K562 (cell line): ENCODE results near the gene TNFAIP8L2. TPM values are rescaled to one million over a fixed set of nuclear protein-coding genes. Genes with fewer than 3 reads are reported as not detected.

ENCODE experiments used
- BACH1 ChIP-seq: fragments of 200-800 bp; sonication (Bioruptor generic); IDR thresholded peaks from 2 replicates; pipeline ENCODE4 v1.6.1; 2016; ENCODE audit warnings: missing genetic modification characterization, missing compliant biosample characterization
- CHD2 ChIP-seq: IDR thresholded peaks from 2 replicates; pipeline ENCODE4 v1.6.1; 2011; ENCODE audit warnings: low read depth, low read length
- ELF2 ChIP-seq: fragments of 250-450 bp; sonication (Bioruptor Pico); IDR thresholded peaks from 2 replicates; pipeline ENCODE4 v1.5.0; 2021; ENCODE audit warnings: mild to moderate bottlenecking
- ETS2 ChIP-seq: IDR thresholded peaks from 2 replicates; pipeline ENCODE4 v1.6.1; 2016; ENCODE audit warnings: borderline replicate concordance, missing genetic modification characterization, mild to moderate bottlenecking, moderate library complexity, missing compliant biosample characterization; ENCODE audit not compliant: poor library complexity, severe bottlenecking
- FOXA1 ChIP-seq: fragments of 450-650 bp; IDR thresholded peaks from 2 replicates; pipeline ENCODE4 v1.6.1; 2016; ENCODE audit warnings: mild to moderate bottlenecking, borderline replicate concordance
- KDM4B ChIP-seq, 2 experiments: fragments of 450-650 bp in 1 of 2; sonication (generic) in 1 of 2; IDR thresholded peaks; 2 replicates each; pipeline ENCODE4 v1.6.1; 2016 to 2017; ENCODE audit warnings: borderline replicate concordance in 2 of 2, antibody characterized with exemption in 1 of 2, low read depth in 1 of 2, mild to moderate bottlenecking in 1 of 2
- NELFE ChIP-seq: IDR thresholded peaks from 2 replicates; pipeline ENCODE4 v1.6.1; 2011; ENCODE audit warnings: mild to moderate bottlenecking; ENCODE audit not compliant: insufficient read depth, insufficient read length
- NFYB ChIP-seq: IDR thresholded peaks from 2 replicates; pipeline ENCODE4 v1.6.1; 2011; ENCODE audit warnings: mild to moderate bottlenecking, moderate library complexity; ENCODE audit not compliant: insufficient read length; ENCODE audit errors: extremely low read depth
- PYGO2 ChIP-seq: fragments of 450-650 bp; IDR thresholded peaks from 2 replicates; pipeline ENCODE4 v1.6.1; 2016; ENCODE audit warnings: mild to moderate bottlenecking, missing genetic modification characterization, moderate library complexity, missing compliant biosample characterization
- SAP30 ChIP-seq: fragments of 200-600 bp; sonication (generic); IDR thresholded peaks from 2 replicates; pipeline ENCODE4 v1.6.1; 2012; ENCODE audit warnings: borderline replicate concordance, low read depth, mild to moderate bottlenecking, moderate library complexity, low read length, control low read depth, inconsistent platforms; ENCODE audit not compliant: insufficient read depth, poor library complexity, severe bottlenecking
- SPI1 ChIP-seq: IDR thresholded peaks from 2 replicates; pipeline ENCODE4 v1.6.1; 2011; ENCODE audit warnings: low read depth, low read length, control low read depth, borderline replicate concordance
- TBP ChIP-seq: optimal IDR thresholded peaks from 2 replicates; pipeline ENCODE3; 2011; ENCODE audit warnings: low read depth, low read length, improper control_type of control experiment
- polyA plus RNA-seq, 8 experiments: library from polyadenylated mRNA; depleted of rRNA in 4 of 8; stranded (reverse) in 5 of 8; unstranded in 3 of 8; fragments of >200 nt; fragmentation: Nextera tagmentation in 2 of 8; fragmentation: Illumina TruSeq in 1 of 8; extraction: Ambion mirVana in 2 of 8; extraction: Trizol in 1 of 8; gene quantifications; 2 replicates each; pipeline versions ENCODE4 v1.2.1 to v1.2.3, GENCODE V29; 2011 to 2014; ENCODE audit warnings: inconsistent platforms in 1 of 8, missing spikeins in 1 of 8
- total RNA-seq, 7 experiments: library from RNA; depleted of rRNA in 6 of 7; stranded (reverse); fragments of >200 nt in 6 of 7; fragmentation: Illumina TruSeq in 2 of 7; extraction: Trizol in 2 of 7; gene quantifications; 2 replicates each; pipeline versions ENCODE4 v1.2.1 to v1.2.3, GENCODE V29; 2011 to 2021; ENCODE audit warnings: low replicate concordance in 1 of 7
- TF ChIP-seq, protein P1 (sequence below): fragments of 450-650 bp; IDR thresholded peaks from one replicate; pipeline ENCODE4 v1.6.1; 2018; ENCODE audit warnings: mild to moderate bottlenecking, moderate library complexity; ENCODE audit not compliant: partially characterized antibody
- TF ChIP-seq, protein P2 (sequence below): sonication (generic); formaldehyde crosslinking; IDR thresholded peaks from 2 replicates; pipeline ENCODE4 v1.8.1; 2023; ENCODE audit warnings: mild to moderate bottlenecking, missing genetic modification reagents, moderate library complexity
- TF ChIP-seq, protein P3 (sequence below): sonication (generic); formaldehyde crosslinking; IDR thresholded peaks from 2 replicates; pipeline ENCODE4 v1.8.0; 2022; ENCODE audit warnings: mild to moderate bottlenecking, low read depth, missing genetic modification reagents
- TF ChIP-seq, protein P4 (sequence below): sonication (generic); formaldehyde crosslinking; IDR thresholded peaks from 2 replicates; pipeline ENCODE4 v1.9.0; 2022; ENCODE audit warnings: mild to moderate bottlenecking, missing genetic modification reagents
- TF ChIP-seq, protein P5 (sequence below): fragments of 200-400 bp; formaldehyde crosslinking; IDR thresholded peaks from 2 replicates; pipeline ENCODE4 v1.6.1; 2017; ENCODE audit warnings: mild to moderate bottlenecking, low read depth, low read length, moderate library complexity
- TF ChIP-seq, protein P6 (sequence below): fragments of 250-450 bp; sonication (Bioruptor Pico); IDR thresholded peaks from 2 replicates; pipeline ENCODE4 v1.4.0; 2020

Gene TNFAIP8L2
- total and polyA plus RNA-seq, 9 of the 15 experiments (the other 6 are each of a cell fraction or from before 2014, with no cell fraction given): 0.05 to 1.7 (median 0.52) TPM

DNA sequence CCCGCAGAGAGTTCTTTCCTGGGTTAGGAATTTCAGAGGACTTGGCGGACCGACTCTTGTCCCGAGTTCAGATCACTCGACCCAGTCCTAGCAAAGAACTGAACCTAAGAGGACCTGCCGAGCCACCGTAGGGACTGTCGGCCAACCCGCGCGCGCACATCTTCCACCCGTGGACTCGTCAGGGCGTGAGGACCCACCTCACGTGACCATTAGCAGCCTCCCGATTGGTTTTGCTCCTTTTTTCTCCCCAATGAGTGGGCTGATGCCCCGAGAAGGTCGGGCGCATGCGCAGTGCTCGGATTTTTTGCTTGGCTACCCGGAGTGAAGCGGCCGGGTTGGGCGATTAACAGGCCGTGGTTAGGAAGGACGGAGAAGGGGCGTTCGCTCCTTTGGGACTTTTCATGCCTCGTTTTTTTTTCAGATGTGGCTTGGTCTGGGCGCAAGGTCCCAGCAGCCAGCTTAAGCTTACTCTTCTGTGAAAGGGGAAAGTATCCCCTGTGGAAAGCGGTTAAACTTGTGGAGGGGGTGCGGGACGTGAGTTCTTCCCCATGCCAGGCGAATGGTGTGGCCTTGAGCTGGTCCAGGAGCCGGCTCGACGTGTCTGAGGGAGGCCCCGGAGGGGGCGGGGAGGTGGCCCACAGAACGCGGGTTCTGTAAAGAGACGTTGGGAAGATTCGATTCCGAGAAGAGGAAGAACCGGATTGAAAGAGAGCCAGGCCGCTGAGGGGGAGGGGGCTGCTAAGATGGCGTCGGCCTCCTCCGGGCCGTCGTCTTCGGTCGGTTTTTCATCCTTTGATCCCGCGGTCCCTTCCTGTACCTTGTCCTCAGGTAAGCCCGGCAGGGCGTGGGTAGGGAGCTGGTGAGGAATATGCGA is 42.0 kb downstream of the TNFAIP8L2 start, which contains the start of gene PIP5K1A (continued):
- no peak for TF ChIP-seq ETS2
- TF ChIP-seq KDM4B (IDR thresholded peaks at IDR 0.05; ENCODE audit: borderline replicate concordance in 2 of 2, low read depth in 1 of 2): no peak
- no peak for TF ChIP-seq TBP
- no peak for TF ChIP-seq CHD2
- TF ChIP-seq, protein P1, sequence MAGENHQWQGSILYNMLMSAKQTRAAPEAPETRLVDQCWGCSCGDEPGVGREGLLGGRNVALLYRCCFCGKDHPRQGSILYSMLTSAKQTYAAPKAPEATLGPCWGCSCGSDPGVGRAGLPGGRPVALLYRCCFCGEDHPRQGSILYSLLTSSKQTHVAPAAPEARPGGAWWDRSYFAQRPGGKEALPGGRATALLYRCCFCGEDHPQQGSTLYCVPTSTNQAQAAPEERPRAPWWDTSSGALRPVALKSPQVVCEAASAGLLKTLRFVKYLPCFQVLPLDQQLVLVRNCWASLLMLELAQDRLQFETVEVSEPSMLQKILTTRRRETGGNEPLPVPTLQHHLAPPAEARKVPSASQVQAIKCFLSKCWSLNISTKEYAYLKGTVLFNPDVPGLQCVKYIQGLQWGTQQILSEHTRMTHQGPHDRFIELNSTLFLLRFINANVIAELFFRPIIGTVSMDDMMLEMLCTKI: no peak
- TF ChIP-seq, protein P2, sequence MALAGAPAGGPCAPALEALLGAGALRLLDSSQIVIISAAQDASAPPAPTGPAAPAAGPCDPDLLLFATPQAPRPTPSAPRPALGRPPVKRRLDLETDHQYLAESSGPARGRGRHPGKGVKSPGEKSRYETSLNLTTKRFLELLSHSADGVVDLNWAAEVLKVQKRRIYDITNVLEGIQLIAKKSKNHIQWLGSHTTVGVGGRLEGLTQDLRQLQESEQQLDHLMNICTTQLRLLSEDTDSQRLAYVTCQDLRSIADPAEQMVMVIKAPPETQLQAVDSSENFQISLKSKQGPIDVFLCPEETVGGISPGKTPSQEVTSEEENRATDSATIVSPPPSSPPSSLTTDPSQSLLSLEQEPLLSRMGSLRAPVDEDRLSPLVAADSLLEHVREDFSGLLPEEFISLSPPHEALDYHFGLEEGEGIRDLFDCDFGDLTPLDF (CRISPR knock-in tag): no peak
- no peak for TF ChIP-seq ELF2 (CRISPR knock-in tag)
- TF ChIP-seq, protein P3, sequence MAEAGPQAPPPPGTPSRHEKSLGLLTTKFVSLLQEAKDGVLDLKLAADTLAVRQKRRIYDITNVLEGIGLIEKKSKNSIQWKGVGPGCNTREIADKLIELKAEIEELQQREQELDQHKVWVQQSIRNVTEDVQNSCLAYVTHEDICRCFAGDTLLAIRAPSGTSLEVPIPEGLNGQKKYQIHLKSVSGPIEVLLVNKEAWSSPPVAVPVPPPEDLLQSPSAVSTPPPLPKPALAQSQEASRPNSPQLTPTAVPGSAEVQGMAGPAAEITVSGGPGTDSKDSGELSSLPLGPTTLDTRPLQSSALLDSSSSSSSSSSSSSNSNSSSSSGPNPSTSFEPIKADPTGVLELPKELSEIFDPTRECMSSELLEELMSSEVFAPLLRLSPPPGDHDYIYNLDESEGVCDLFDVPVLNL (CRISPR knock-in tag): no peak
- TF ChIP-seq, protein P4, sequence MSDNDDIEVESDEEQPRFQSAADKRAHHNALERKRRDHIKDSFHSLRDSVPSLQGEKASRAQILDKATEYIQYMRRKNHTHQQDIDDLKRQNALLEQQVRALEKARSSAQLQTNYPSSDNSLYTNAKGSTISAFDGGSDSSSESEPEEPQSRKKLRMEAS: peak; percentile 76
- TF ChIP-seq FOXA1: no peak
- no peak for TF ChIP-seq PYGO2 (tag)
- peak; percentile 30 for TF ChIP-seq NFYB
- TF ChIP-seq NELFE: no peak
- TF ChIP-seq BACH1 (tag): no peak
- TF ChIP-seq SPI1: no peak
- TF ChIP-seq, protein P5, sequence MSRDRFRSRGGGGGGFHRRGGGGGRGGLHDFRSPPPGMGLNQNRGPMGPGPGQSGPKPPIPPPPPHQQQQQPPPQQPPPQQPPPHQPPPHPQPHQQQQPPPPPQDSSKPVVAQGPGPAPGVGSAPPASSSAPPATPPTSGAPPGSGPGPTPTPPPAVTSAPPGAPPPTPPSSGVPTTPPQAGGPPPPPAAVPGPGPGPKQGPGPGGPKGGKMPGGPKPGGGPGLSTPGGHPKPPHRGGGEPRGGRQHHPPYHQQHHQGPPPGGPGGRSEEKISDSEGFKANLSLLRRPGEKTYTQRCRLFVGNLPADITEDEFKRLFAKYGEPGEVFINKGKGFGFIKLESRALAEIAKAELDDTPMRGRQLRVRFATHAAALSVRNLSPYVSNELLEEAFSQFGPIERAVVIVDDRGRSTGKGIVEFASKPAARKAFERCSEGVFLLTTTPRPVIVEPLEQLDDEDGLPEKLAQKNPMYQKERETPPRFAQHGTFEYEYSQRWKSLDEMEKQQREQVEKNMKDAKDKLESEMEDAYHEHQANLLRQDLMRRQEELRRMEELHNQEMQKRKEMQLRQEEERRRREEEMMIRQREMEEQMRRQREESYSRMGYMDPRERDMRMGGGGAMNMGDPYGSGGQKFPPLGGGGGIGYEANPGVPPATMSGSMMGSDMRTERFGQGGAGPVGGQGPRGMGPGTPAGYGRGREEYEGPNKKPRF: no peak
- TF ChIP-seq SAP30: no peak
- TF ChIP-seq, protein P6, sequence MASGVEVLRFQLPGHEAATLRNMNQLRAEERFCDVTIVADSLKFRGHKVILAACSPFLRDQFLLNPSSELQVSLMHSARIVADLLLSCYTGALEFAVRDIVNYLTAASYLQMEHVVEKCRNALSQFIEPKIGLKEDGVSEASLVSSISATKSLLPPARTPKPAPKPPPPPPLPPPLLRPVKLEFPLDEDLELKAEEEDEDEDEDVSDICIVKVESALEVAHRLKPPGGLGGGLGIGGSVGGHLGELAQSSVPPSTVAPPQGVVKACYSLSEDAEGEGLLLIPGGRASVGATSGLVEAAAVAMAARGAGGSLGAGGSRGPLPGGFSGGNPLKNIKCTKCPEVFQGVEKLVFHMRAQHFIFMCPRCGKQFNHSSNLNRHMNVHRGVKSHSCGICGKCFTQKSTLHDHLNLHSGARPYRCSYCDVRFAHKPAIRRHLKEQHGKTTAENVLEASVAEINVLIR (CRISPR knock-in tag): no peak
